H1 (cell line): Measurements from ENCODE around the gene STK11IP. TPM values are rescaled to one million over a fixed set of nuclear protein-coding genes. Genes with fewer than 3 reads are reported as not detected.

ENCODE experiments used
- CTCF ChIA-PET: fragments of 300-600 bp; sonication (Branson Sonifier 250); formaldehyde crosslinking; loops from one replicate; lab custom pipeline; 2021; ENCODE audit not compliant: partially characterized antibody; lab: Charles Lee
- POLR2A ChIA-PET: fragments of 300-600 bp; sonication (Branson Sonifier 250); formaldehyde crosslinking; loops from one replicate; lab custom pipeline; 2021; ENCODE audit warnings: inconsistent platforms; ENCODE audit not compliant: partially characterized antibody; lab: Charles Lee
- DNase-seq, 2 experiments: peaks; one replicate each; pipeline versions ENCODE4 v3.0.0 to v3.0.0-alpha.2; 2010 to 2022; ENCODE audit warnings: low spot score in 2 of 2, low read depth in 1 of 2, mixed read lengths in 1 of 2
- FAIRE-seq: peaks from 2 replicates; lab custom pipeline; 2011; peaks lifted over from hg19 to GRCh38; lab: Jason Lieb, UNC
- H2AFZ ChIP-seq: 2 replicates; pipeline ENCODE4 v1.8.1; 2012; ENCODE audit warnings: low read length, inconsistent platforms
- H2AK5ac ChIP-seq: 2 replicates; pipeline ENCODE4 v1.6.1; 2013; ENCODE audit warnings: low read depth, low read length
- H2BK120ac ChIP-seq: replicated peaks from 2 replicates; pipeline ENCODE3; 2013; ENCODE audit warnings: low read depth, low read length, inconsistent platforms
- H2BK12ac ChIP-seq: 2 replicates; pipeline ENCODE4 v1.6.1; 2013; ENCODE audit warnings: low read depth, low read length
- H2BK15ac ChIP-seq: 2 replicates; pipeline ENCODE4 v1.6.1; 2013; ENCODE audit warnings: low read length
- H2BK20ac ChIP-seq: 2 replicates; pipeline ENCODE4 v1.6.1; 2013; ENCODE audit warnings: low read length
- H2BK5ac ChIP-seq: 2 replicates; pipeline ENCODE4 v1.6.1; 2013; ENCODE audit warnings: low read depth, low read length
- H3K14ac ChIP-seq: 2 replicates; pipeline ENCODE4 v1.6.1; 2013; ENCODE audit warnings: inconsistent platforms; ENCODE audit not compliant: insufficient read length
- H3K18ac ChIP-seq: 2 replicates; pipeline ENCODE4 v1.6.1; 2013; ENCODE audit warnings: low read length; ENCODE audit errors: extremely low read depth
- H3K23ac ChIP-seq: 2 replicates; pipeline ENCODE4 v1.6.1; 2013; ENCODE audit warnings: inconsistent platforms; ENCODE audit not compliant: insufficient read length
- H3K23me2 ChIP-seq: 2 replicates; pipeline ENCODE4 v1.6.1; 2013; ENCODE audit warnings: low read depth, low read length
- H3K27ac ChIP-seq: 2 replicates; pipeline ENCODE4 v1.6.1; 2011; ENCODE audit warnings: low read depth, low read length, inconsistent platforms
- H3K27me3 ChIP-seq, 4 experiments: replicated peaks in 1 of 4; 1 replicate in 1 of 4; 2 replicates in 3 of 4; pipeline versions ENCODE4 v1.6.1 to v1.8.1; 2011 to 2013; ENCODE audit warnings: low read length in 3 of 4, mild to moderate bottlenecking in 3 of 4, inconsistent platforms in 2 of 4, mixed read lengths in 2 of 4, moderate library complexity in 1 of 4; ENCODE audit not compliant: control insufficient read depth in 3 of 4, insufficient read depth in 3 of 4; ENCODE audit errors: extremely low read depth in 1 of 4
- H3K36me3 ChIP-seq, 4 experiments: 2 replicates each; pipeline versions ENCODE4 v1.6.1 to v1.8.1; 2011 to 2013; ENCODE audit warnings: mild to moderate bottlenecking in 4 of 4, low read length in 3 of 4, moderate library complexity in 2 of 4, control low read depth in 1 of 4, inconsistent platforms in 1 of 4; ENCODE audit not compliant: insufficient read depth in 4 of 4, control insufficient read depth in 2 of 4
- H3K4ac ChIP-seq: replicated peaks from 2 replicates; pipeline ENCODE3; 2013; ENCODE audit warnings: low read length, low read depth, mixed read lengths, inconsistent platforms; ENCODE audit not compliant: insufficient read length
- H3K4me1 ChIP-seq, 4 experiments: replicated peaks in 1 of 4; 1 replicate in 1 of 4; 2 replicates in 3 of 4; pipeline versions ENCODE4 v1.6.1 to v1.8.1; 2011 to 2013; ENCODE audit warnings: low read length in 3 of 4, inconsistent platforms in 2 of 4, mixed read lengths in 1 of 4; ENCODE audit not compliant: insufficient read depth in 4 of 4, control insufficient read depth in 3 of 4
- H3K4me2 ChIP-seq, 2 experiments: 2 replicates each; pipeline versions ENCODE4 v1.6.1 to v1.8.1; 2011 to 2013; ENCODE audit warnings: low read depth in 2 of 2, low read length in 2 of 2, control low read depth in 1 of 2, inconsistent platforms in 1 of 2, mild to moderate bottlenecking in 1 of 2; ENCODE audit not compliant: insufficient read depth in 1 of 2
- H3K4me3 ChIP-seq, 4 experiments: fragments of 200-600, 300-600 bp in 1 of 4; sonication (generic), shearing (Covaris generic), sonication (Bioruptor Twin) in 1 of 4; 2 replicates each; pipeline versions ENCODE4 v1.5.1 to v1.8.1; 2011 to 2016; ENCODE audit warnings: low read length in 4 of 4, low read depth in 3 of 4, control low read depth in 2 of 4, inconsistent platforms in 2 of 4, mild to moderate bottlenecking in 2 of 4, mixed read lengths in 1 of 4, moderate library complexity in 1 of 4; ENCODE audit not compliant: insufficient read depth in 2 of 4; ENCODE audit errors: extremely low read depth in 1 of 4
- H3K56ac ChIP-seq: replicated peaks from 2 replicates; pipeline ENCODE3; 2013; ENCODE audit warnings: low read depth, mild to moderate bottlenecking, mixed read lengths, low read length, inconsistent platforms; ENCODE audit not compliant: insufficient read length
- H3K79me1 ChIP-seq: 2 replicates; pipeline ENCODE4 v1.6.1; 2013; ENCODE audit warnings: low read depth, low read length, control low read depth
- H3K79me2 ChIP-seq, 2 experiments: 2 replicates each; pipeline versions ENCODE4 v1.6.1 to v1.8.1; 2012 to 2013; ENCODE audit warnings: low read length in 2 of 2, mild to moderate bottlenecking in 2 of 2, inconsistent platforms in 1 of 2; ENCODE audit not compliant: insufficient read depth in 2 of 2, control insufficient read depth in 1 of 2
- H3K9ac ChIP-seq, 4 experiments: replicated peaks in 1 of 4; 1 replicate in 1 of 4; 2 replicates in 3 of 4; pipeline versions ENCODE4 v1.6.1 to v1.8.1; 2011 to 2013; ENCODE audit warnings: low read depth in 3 of 4, low read length in 3 of 4, control low read depth in 2 of 4, mild to moderate bottlenecking in 2 of 4, moderate library complexity in 2 of 4, inconsistent platforms in 1 of 4; ENCODE audit errors: extremely low read depth in 1 of 4
- H3K9me3 ChIP-seq, 2 experiments: 2 replicates each; pipeline versions ENCODE4 v1.6.1 to v1.8.1; 2012 to 2013; ENCODE audit warnings: mild to moderate bottlenecking in 2 of 2, moderate library complexity in 2 of 2, control low read depth in 1 of 2, inconsistent platforms in 1 of 2, low read depth in 1 of 2, low read length in 1 of 2, mixed read lengths in 1 of 2; ENCODE audit not compliant: insufficient read depth in 2 of 2
- H4K20me1 ChIP-seq, 2 experiments: replicated peaks in 1 of 2; 2 replicates each; pipeline versions ENCODE3 to v1.8.1; 2011 to 2013; ENCODE audit warnings: inconsistent platforms in 2 of 2, low read length in 2 of 2, mild to moderate bottlenecking in 1 of 2; ENCODE audit not compliant: insufficient read depth in 2 of 2, control insufficient read depth in 1 of 2
- H4K5ac ChIP-seq: 2 replicates; pipeline ENCODE4 v1.6.1; 2013; ENCODE audit warnings: low read length, low read depth, mixed read lengths, inconsistent platforms; ENCODE audit not compliant: insufficient read length
- H4K8ac ChIP-seq: 2 replicates; pipeline ENCODE4 v1.8.0; 2013; ENCODE audit warnings: mild to moderate bottlenecking, moderate library complexity, low read length, inconsistent platforms; ENCODE audit not compliant: insufficient read depth; ENCODE audit errors: extremely low read depth
- H4K91ac ChIP-seq: replicated peaks from 2 replicates; pipeline ENCODE3; 2013; ENCODE audit warnings: low read length, mixed read lengths, inconsistent platforms; ENCODE audit not compliant: insufficient read length
- BCL11A ChIP-seq, 2 experiments: IDR thresholded peaks; one replicate each; pipeline ENCODE4 v1.6.1; 2011; ENCODE audit warnings: low read depth in 2 of 2, low read length in 2 of 2, mild to moderate bottlenecking in 2 of 2
- CEBPB ChIP-seq: IDR thresholded peaks from 2 replicates; pipeline ENCODE4 v1.6.1; 2012; ENCODE audit warnings: low read depth, low read length
- CHD1 ChIP-seq: IDR thresholded peaks from 2 replicates; pipeline ENCODE4 v1.6.1; 2012; ENCODE audit warnings: low read depth, low read length, improper control_type of control experiment
- CHD2 ChIP-seq: IDR thresholded peaks from 2 replicates; pipeline ENCODE4 v1.6.1; 2012; ENCODE audit warnings: low read length, improper control_type of control experiment
- HDAC2 ChIP-seq, 2 experiments: fragments of 300-600 bp in 1 of 2; sonication (generic) in 1 of 2; IDR thresholded peaks; 2 replicates each; pipeline ENCODE4 v1.6.1; 2011 to 2012; ENCODE audit warnings: low read depth in 2 of 2, low read length in 2 of 2, mild to moderate bottlenecking in 2 of 2, moderate library complexity in 2 of 2, borderline replicate concordance in 1 of 2, inconsistent platforms in 1 of 2
- KDM5A ChIP-seq: fragments of 200-600 bp; IDR thresholded peaks from 2 replicates; pipeline ENCODE4 v1.7.1; 2012; ENCODE audit warnings: mild to moderate bottlenecking, low read length, inconsistent platforms, mixed read lengths
- RFX5 ChIP-seq: IDR thresholded peaks from 2 replicates; pipeline ENCODE4 v1.6.1; 2011; ENCODE audit warnings: low read depth, low read length, improper control_type of control experiment, borderline replicate concordance
- RXRA ChIP-seq: IDR thresholded peaks from 2 replicates; pipeline ENCODE4 v1.6.1; 2011; ENCODE audit warnings: low read depth, mild to moderate bottlenecking, low read length, moderate library complexity; ENCODE audit not compliant: insufficient read depth
- SIN3A ChIP-seq, 2 experiments: IDR thresholded peaks in 1 of 2; conservative IDR thresholded peaks in 1 of 2; 2 replicates each; pipeline ENCODE4 v1.6.1; 2011 to 2012; ENCODE audit warnings: low read length in 2 of 2, improper control_type of control experiment in 1 of 2, low read depth in 1 of 2, mild to moderate bottlenecking in 1 of 2
- TAF1 ChIP-seq: IDR thresholded peaks from 2 replicates; pipeline ENCODE4 v1.6.1; 2011; ENCODE audit warnings: mild to moderate bottlenecking, low read depth, low read length
- TAF7 ChIP-seq: optimal IDR thresholded peaks from 2 replicates; pipeline ENCODE3; 2011; ENCODE audit warnings: low read depth, mild to moderate bottlenecking, inconsistent platforms, low read length, moderate library complexity, borderline replicate concordance
- WGBS, 2 experiments: shearing (Covaris generic) in 1 of 2; methylation state at CpG; one replicate each; pipeline versions ENCODE4 v1.1.6 to v1.1.7; 2013 to 2015; ENCODE audit warnings: low lambda C conversion rate in 2 of 2, mixed read lengths in 2 of 2, inconsistent platforms in 1 of 2, low coverage in 1 of 2, missing lambda C conversion rate in 1 of 2; ENCODE audit not compliant: insufficient replicate concordance in 2 of 2, insufficient coverage in 1 of 2, insufficient read length in 1 of 2; ENCODE audit errors: extremely low coverage in 1 of 2, missing lambda C conversion rate in 1 of 2; 5-methylcytosine and 5-hydroxymethylcytosine counted together
- polyA plus RNA-seq, 7 experiments: library from polyadenylated mRNA; depleted of rRNA in 3 of 7; stranded (reverse) in 5 of 7; unstranded in 2 of 7; fragments of >200 nt in 5 of 7; fragments of 200-250 nt in 2 of 7; gene quantifications; 1 replicate in 5 of 7; 2 replicates in 1 of 7; 4 replicates in 1 of 7; pipeline versions ENCODE4 v1.2.1 to v1.2.3, GENCODE V29; 2011 to 2013; ENCODE audit warnings: missing spikeins in 2 of 7, mixed read lengths in 2 of 7
- total RNA-seq: library from RNA; stranded (reverse); fragmentation: NEBNext Ultra II Directional; extraction: Animal tissue kit (Norgen Biotek cat#: 25700); gene quantifications from 2 replicates; pipeline ENCODE4 v1.2.1, GENCODE V29; 2021

Gene STK11IP
- total and polyA plus RNA-seq, 2 of the 8 experiments (the other 6 are each of a cell fraction or from before 2014, with no cell fraction given), result 18.5 to 29.6 TPM

- no peak overlapping the region for H3K56ac ChIP-seq
- H3K14ac ChIP-seq, result no peak overlapping the region
- no peak overlapping the region for H2BK15ac ChIP-seq
- no peak overlapping the region for H2BK5ac ChIP-seq
- H4K20me1 ChIP-seq, result no peaks in the 10 kb centered on the region
- no peak overlapping the region for H4K5ac ChIP-seq
- no peak overlapping the region for H3K18ac ChIP-seq
- no peak overlapping the region for H4K8ac ChIP-seq
- H3K79me1 ChIP-seq, result no peaks in the 10 kb centered on the region
- FAIRE-seq (no peak), DNase-seq (no peak)
- no peak overlapping the region for H2AK5ac ChIP-seq
- H3K4me2 ChIP-seq, result no peak overlapping the region
- H3K23me2 ChIP-seq, result no peaks in the 10 kb centered on the region; the same call in 1 of the 2 replicates
- no peak overlapping the region for H3K4me3 ChIP-seq
- H3K27ac ChIP-seq, result no peak overlapping the region
- no peak overlapping the region for H3K23ac ChIP-seq
- H4K91ac ChIP-seq, result no peak overlapping the region
- TF ChIP-seq BCL11A (IDR thresholded peaks at IDR 0.05; ENCODE audit: low read depth in 2 of 2, low read length in 2 of 2), result no peak
- no peak for TF ChIP-seq CHD1
- no peak for TF ChIP-seq TAF1
- no peak for TF ChIP-seq TAF7
- no peak for TF ChIP-seq SIN3A (conservative IDR thresholded peaks at IDR 0.05 in 1 of 2, IDR thresholded peaks at IDR 0.05 in 1 of 2; ENCODE audit: low read depth in 1 of 2, low read length in 2 of 2)
- no peak for TF ChIP-seq KDM5A
- no peak for TF ChIP-seq CEBPB
- TF ChIP-seq RXRA, result no peak
- no peak for TF ChIP-seq HDAC2 (IDR thresholded peaks at IDR 0.05; ENCODE audit: borderline replicate concordance in 1 of 2, low read depth in 2 of 2, low read length in 2 of 2)
- TF ChIP-seq RFX5, result no peak
- no peak for TF ChIP-seq CHD2
- H3K9ac ChIP-seq, result no peak overlapping the region
- no peak overlapping the region for H2BK120ac ChIP-seq
- H3K4ac ChIP-seq, result no peak overlapping the region
- no peak overlapping the region for H2BK20ac ChIP-seq
- ChIA-PET POLR2A (interaction anchor here (1.3 to 18.6 kb wide), 3 partner anchors 10 to 23 kb away, joined by 3 to 293 read pairs (median 4); partner anchors contain the start of gene OBSL1), CTCF (interaction anchor here (0.6 to 5.9 kb wide), 6 partner anchors 10 to 38 kb away, joined by 3 to 51 read pairs (median 3); partner anchors contain the start of gene OBSL1)
- no peaks in the 10 kb centered on the region; a peak in 1 of 7 replicates for H3K27me3 ChIP-seq
- no peaks in the 10 kb centered on the region for H3K36me3 ChIP-seq
- H3K4me1 ChIP-seq, result peaks cover 7 to 14% (median 11%) of the 10 kb centered on the region in 4 experiments
- no peaks in the 10 kb centered on the region for H3K79me2 ChIP-seq
- WGBS, 2 experiments, result 88% methylated on average over 2 of the region's 2 CpGs; no CpG with 5 or more reads in 1 of the 2 experiments
- H2BK12ac ChIP-seq, result no peak overlapping the region
- H3K9me3 ChIP-seq, result no peaks in the 10 kb centered on the region
- H2AFZ ChIP-seq, result no peak overlapping the region
Measured at GRCh38 chr2:219581346-219581745, 16.3 kb upstream of the STK11IP start.
